Upper lobe of left lung (tissue), 4 donors: ENCODE data around the gene FAM222A.

Experiments
- POLR2A ChIP-seq, 4 donors: fragments of 450-650 bp; IDR thresholded peaks; one replicate each; pipeline ENCODE4 v1.5.1; 2016 to 2017; ENCODE audit warnings: antibody characterized with exemption in 4 of 4, mild to moderate bottlenecking in 2 of 4
- POLR2AphosphoS5 ChIP-seq, 2 donors: sonication (generic); formaldehyde crosslinking; IDR thresholded peaks; one replicate each; pipeline ENCODE4 v1.5.1; 2017; ENCODE audit warnings: antibody characterized with exemption in 2 of 2

DNA sequence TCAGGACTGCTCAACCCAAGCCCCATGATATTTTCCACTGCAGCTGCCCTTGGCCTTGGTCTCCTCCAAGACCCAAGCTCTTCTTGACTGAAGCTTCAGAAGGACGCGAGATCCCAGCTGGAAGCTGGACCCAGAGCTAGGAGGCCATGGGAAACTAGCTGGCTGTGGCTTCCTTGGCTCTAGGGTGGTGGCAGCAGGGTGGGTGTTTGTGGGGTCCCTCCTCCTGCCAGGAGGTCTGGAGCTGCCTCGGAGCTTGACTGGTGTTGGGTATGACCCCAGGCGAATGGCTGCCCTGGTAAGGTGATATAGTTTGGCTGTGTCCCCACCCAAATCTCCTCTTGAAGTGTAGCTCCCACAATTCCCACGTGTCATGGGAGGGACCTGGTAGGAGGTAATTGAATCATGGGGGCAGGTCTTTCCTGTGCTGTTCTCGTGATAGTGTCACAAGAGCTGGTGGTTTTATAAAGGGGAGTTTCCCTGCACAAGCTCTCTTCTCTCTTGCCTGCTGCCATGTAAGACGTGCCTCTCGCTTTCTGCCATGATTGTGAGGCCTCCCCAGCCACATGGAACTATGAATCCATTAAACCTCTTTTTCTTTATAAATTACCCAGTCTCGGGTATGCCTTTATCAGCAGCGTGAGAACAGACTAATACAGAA is 68.2 kb downstream of the FAM222A start:
- TF ChIP-seq POLR2AphosphoS5 (IDR thresholded peaks at IDR 0.05) (no peak), POLR2A (IDR thresholded peaks at IDR 0.05) (no peak)
